Upper lobe of left lung (tissue), 6 donors: Measurements from ENCODE around the gene ATOH8. TPM values are rescaled to one million over a fixed set of nuclear protein-coding genes. Genes with fewer than 3 reads are reported as not detected.

Source experiments
- ATAC-seq, 2 donors: fragments of 200-7000 bp; cut with Tn5 transposase; one replicate each; pipeline ENCODE4 v1.9.1; 2022; ENCODE audit warnings: mild to moderate bottlenecking in 2 of 2, moderate library complexity in 2 of 2; ENCODE audit not compliant: low FRiP score in 2 of 2
- DNase-seq, 2 donors: peaks; one replicate each; pipeline ENCODE4 v3.0.0-alpha.2; 2019 to 2020
- H3K27ac ChIP-seq, 4 donors: fragments of 200-600 bp; sonication (generic); one replicate each; pipeline ENCODE4 v1.5.1; 2016 to 2019
- H3K27me3 ChIP-seq, 4 donors: fragments of 200-600 bp; sonication (generic); one replicate each; pipeline ENCODE4 v1.5.1; 2017 to 2019
- H3K36me3 ChIP-seq, 4 donors: fragments of 200-600 bp; sonication (generic); one replicate each; pipeline ENCODE4 v1.5.1; 2016 to 2019
- H3K4me1 ChIP-seq, 4 donors: fragments of 200-600 bp; sonication (generic); one replicate each; pipeline ENCODE4 v1.5.1; 2018 to 2019
- H3K4me3 ChIP-seq, 4 donors: fragments of 200-600 bp; sonication (generic); one replicate each; pipeline ENCODE4 v1.5.1; 2017 to 2019; ENCODE audit warnings: mild to moderate bottlenecking in 2 of 4, moderate library complexity in 1 of 4
- H3K9me3 ChIP-seq, 4 donors: fragments of 200-600 bp; sonication (generic); one replicate each; pipeline ENCODE4 v1.5.1; 2018 to 2019
- EP300 ChIP-seq, 4 donors: sonication (generic); formaldehyde crosslinking; IDR thresholded peaks; one replicate each; pipeline ENCODE4 v1.5.1; 2017; ENCODE audit warnings: antibody characterized with exemption in 4 of 4, control low read depth in 2 of 4
- POLR2A ChIP-seq, 4 donors: fragments of 450-650 bp; IDR thresholded peaks; one replicate each; pipeline ENCODE4 v1.5.1; 2016 to 2017; ENCODE audit warnings: antibody characterized with exemption in 4 of 4, mild to moderate bottlenecking in 2 of 4
- POLR2AphosphoS5 ChIP-seq, 2 donors: sonication (generic); formaldehyde crosslinking; IDR thresholded peaks; one replicate each; pipeline ENCODE4 v1.5.1; 2017; ENCODE audit warnings: antibody characterized with exemption in 2 of 2
- WGBS, 2 donors: methylation state at CpG; one replicate each; pipeline ENCODE4 v1.1.5; 2017 to 2018; 5-methylcytosine and 5-hydroxymethylcytosine counted together
- total RNA-seq, 6 donors: library from RNA; depleted of rRNA in 4 of 6; stranded (reverse); fragments of >200 nt in 4 of 6; gene quantifications; one replicate each; pipeline versions ENCODE4 v1.1.0 to v1.2.1, GENCODE V29; 2016 to 2021
- TF ChIP-seq, protein P1 (sequence below), 6 experiments: fragments of 450-650 bp in 4 of 6; fragments of 200-600 bp in 2 of 6; sonication (generic) in 2 of 6; IDR thresholded peaks; one replicate each; pipeline ENCODE4 v1.5.1; 2016 to 2019; ENCODE audit warnings: antibody characterized with exemption in 6 of 6
- donor health status: DM: no; HTN: no; CAD: no; lungs with moderate emphysema.
- donor health status: DM: no; HTN: yes; CAD: no; lungs with severe emphysema.

The ATOH8 gene
- total RNA-seq, 6 donors from 2014 or later, result 60.2 to 121 (median 85.1) TPM

DNA sequence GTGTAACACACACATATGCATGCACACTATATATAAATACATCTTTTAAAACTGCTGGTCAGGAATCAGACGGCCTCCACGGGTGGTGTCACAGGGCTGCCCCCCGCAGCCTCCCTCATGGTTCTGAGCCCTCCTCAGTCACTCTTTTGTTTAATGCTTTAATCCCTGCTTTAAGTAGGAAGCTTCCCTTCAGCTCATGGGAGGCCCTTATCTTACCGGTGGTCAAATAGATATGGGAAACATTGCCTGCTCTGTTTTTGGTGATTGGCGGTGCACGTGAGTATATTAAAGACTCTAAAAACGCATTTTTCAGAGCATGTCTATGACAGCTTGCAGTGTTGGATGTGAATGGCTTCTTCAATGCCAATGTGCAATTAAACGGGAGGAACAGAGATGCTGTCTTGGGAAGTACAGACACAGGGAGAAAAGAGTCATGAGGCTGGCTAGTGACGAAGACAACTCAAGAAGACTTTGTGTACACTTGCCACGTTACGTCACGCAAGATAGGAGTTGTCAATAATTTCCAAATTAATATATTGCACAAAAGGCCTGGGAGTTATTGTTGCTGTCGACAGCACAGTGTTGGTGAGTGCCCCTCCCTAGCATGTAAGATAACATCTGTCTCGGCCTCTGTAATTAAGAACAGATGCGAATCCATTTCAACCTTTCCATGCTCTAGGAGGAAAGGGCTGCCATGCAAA lies 36.3 kb upstream of the ATOH8 start:
- Histone ChIP-seq H3K36me3 (no peaks in the 10 kb centered on the region), H3K27ac (peak overlapping the region in 3 of 4 donors; percentile 0 to 46 (median 15)), H3K4me1 (peaks cover 34 to 55% (median 40%) of the 10 kb centered on the region in 4 donors), H3K4me3 (no peak overlapping the region), H3K9me3 (no peaks in the 10 kb centered on the region), H3K27me3 (no peaks in the 10 kb centered on the region)
- no peak for DNase-seq
- WGBS, 2 donors, result 70 to 77% methylated on average over 15 of the region's 15 CpGs
- peak in 1 of 2 donors; percentile 61 for ATAC-seq
- TF ChIP-seq, protein P1, sequence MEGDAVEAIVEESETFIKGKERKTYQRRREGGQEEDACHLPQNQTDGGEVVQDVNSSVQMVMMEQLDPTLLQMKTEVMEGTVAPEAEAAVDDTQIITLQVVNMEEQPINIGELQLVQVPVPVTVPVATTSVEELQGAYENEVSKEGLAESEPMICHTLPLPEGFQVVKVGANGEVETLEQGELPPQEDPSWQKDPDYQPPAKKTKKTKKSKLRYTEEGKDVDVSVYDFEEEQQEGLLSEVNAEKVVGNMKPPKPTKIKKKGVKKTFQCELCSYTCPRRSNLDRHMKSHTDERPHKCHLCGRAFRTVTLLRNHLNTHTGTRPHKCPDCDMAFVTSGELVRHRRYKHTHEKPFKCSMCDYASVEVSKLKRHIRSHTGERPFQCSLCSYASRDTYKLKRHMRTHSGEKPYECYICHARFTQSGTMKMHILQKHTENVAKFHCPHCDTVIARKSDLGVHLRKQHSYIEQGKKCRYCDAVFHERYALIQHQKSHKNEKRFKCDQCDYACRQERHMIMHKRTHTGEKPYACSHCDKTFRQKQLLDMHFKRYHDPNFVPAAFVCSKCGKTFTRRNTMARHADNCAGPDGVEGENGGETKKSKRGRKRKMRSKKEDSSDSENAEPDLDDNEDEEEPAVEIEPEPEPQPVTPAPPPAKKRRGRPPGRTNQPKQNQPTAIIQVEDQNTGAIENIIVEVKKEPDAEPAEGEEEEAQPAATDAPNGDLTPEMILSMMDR (IDR thresholded peaks at IDR 0.05), result no peak
- TF ChIP-seq POLR2AphosphoS5 (IDR thresholded peaks at IDR 0.05), result no peak
- TF ChIP-seq EP300 (IDR thresholded peaks at IDR 0.05), result peak in 1 of 4 donors; percentile 8
- peak in 1 of 4 donors; percentile 11 for TF ChIP-seq POLR2A (IDR thresholded peaks at IDR 0.05)

DNA sequence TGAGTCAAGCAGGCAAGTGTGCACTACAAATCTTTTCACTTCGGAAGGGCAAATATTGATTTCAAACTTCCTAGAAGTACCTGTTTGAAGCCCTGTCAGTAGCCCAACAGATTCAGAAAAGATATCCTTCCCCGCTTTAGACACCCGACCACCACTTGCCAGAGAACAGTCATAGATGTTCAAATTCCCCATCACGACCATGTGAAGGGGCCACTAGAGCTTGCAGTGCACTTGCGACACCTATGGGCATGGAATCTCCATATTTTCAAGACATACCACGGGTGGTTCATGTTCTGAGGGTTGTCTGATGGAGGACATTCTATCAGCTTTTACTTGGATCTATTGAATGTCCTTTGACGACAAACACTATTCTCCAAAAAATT lies 35.8 kb upstream of the ATOH8 start:
- Histone ChIP-seq H3K36me3 (no peaks in the 10 kb centered on the region), H3K4me3 (no peak overlapping the region), H3K4me1 (peaks cover 28 to 50% (median 34%) of the 10 kb centered on the region in 4 donors), H3K27ac (peak overlapping the region in 2 of 4 donors; percentile 0 to 46), H3K27me3 (no peaks in the 10 kb centered on the region), H3K9me3 (no peaks in the 10 kb centered on the region)
- TF ChIP-seq, protein P1 (IDR thresholded peaks at IDR 0.05), result peak in 2 of 6 experiments; percentile 14 to 32
- TF ChIP-seq POLR2A (IDR thresholded peaks at IDR 0.05) (no peak), POLR2AphosphoS5 (IDR thresholded peaks at IDR 0.05) (no peak), EP300 (IDR thresholded peaks at IDR 0.05) (no peak)
- 48 to 71% methylated on average over 7 of the region's 7 CpGs for WGBS, 2 donors
- ATAC-seq (no peak), DNase-seq (peak in 1 of 2 donors; percentile 55)

DNA sequence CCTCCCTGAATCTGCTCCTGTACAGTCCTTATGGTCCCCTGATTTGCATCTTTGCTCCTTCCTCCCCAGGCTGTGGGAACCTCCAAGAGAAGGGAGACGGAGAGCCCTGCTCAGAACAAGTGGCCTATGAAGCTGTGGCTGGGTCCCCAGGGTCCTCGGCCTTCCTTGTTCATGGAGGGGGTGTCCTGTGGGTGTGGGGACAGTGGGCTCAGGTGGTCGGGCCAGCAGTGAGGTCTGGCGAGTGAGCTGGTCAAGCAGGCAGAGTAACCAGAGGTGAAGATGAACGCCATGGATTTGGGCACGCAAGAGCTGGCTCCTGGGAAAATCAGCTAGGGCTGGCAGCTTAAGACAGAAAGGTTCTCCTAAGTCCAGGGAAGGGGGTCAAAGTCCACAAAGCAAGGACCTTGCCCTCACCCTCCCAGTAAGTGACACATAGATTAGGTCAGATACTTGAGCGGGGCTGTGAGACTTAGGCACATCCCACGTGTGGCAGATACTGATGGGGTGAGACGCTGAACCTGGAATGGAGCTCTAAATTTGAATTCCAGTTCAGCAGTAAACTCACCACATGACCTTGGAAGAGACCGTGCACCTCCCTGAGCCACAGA lies 34.8 kb upstream of the ATOH8 start:
- DNase-seq (no peak), ATAC-seq (no peak)
- peaks cover 23 to 40% (median 28%) of the 10 kb centered on the region in 4 donors for H3K4me1 ChIP-seq
- no peaks in the 10 kb centered on the region for H3K36me3 ChIP-seq
- TF ChIP-seq POLR2A (IDR thresholded peaks at IDR 0.05) (no peak), POLR2AphosphoS5 (IDR thresholded peaks at IDR 0.05) (no peak), EP300 (IDR thresholded peaks at IDR 0.05) (no peak)
- TF ChIP-seq, protein P1 (IDR thresholded peaks at IDR 0.05), result no peak
- WGBS, 2 donors, result 93 to 96% methylated on average over 9 to 10 of the region's 10 CpGs
- H3K27me3 ChIP-seq, result no peaks in the 10 kb centered on the region
- peak overlapping the region in 2 of 4 donors; percentile 23 to 25 for H3K27ac ChIP-seq
- H3K9me3 ChIP-seq, result no peaks in the 10 kb centered on the region
- no peak overlapping the region for H3K4me3 ChIP-seq

DNA sequence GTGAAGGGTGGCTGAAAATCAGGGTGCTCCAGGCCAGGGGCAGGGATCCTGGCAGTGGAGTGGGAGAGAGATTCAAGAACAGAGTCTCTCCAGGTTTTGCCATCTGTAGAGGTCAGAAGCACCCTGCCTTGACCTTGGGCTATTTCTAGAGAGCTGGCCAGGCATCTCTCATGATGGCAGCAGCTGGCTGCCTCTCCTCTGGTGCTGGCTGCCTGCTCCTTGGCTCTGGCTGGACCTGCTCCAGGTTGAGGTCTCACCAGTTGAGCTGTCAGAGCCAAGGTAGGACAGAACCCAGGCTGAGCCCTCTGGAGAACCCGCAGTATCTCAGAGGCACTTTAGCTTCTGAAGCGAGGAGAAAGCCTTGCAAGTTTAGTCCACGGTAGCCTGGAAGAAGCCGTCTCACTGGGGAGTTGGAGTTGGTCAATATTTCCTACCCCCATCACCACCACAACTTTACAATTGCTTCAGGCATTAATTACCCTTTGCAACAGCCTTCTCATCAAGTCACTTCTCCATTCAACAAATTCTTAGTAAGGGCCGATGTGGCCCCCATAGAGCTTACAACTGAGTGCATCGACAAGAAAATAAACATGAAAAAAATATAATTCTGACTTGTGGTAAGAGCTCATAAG lies 34.1 kb upstream of the ATOH8 start:
- no peak for TF ChIP-seq POLR2AphosphoS5 (IDR thresholded peaks at IDR 0.05)
- WGBS, 2 donors, result 79 to 80% methylated on average over 6 of the region's 6 CpGs
- DNase-seq (no peak), ATAC-seq (no peak)
- Histone ChIP-seq H3K4me3 (no peak overlapping the region), H3K9me3 (no peaks in the 10 kb centered on the region), H3K36me3 (no peaks in the 10 kb centered on the region), H3K27me3 (no peaks in the 10 kb centered on the region), H3K4me1 (peaks cover 16 to 34% (median 26%) of the 10 kb centered on the region in 4 donors), H3K27ac (peak overlapping the region in 1 of 4 donors; percentile 23)

DNA sequence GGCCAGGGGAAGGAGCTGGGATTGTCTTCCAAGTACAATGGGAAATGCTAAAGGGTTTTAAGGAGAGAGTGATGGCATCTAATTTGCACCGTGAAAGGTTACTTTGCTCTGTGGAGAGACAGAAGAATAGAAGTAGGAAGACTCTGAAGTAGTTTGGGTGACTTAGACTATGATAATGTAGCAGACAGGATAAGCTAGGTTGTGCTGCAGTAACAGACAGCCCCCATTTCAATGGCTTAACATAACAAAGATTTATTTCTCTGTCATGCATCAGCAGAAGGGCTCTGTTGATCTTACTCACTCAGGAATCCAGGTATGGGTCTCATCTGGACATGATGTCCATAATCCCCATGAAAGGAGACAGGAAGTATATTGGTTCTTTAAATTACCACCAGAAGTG lies 33.3 kb upstream of the ATOH8 start:
- no peaks in the 10 kb centered on the region for H3K27me3 ChIP-seq
- H3K9me3 ChIP-seq, result no peaks in the 10 kb centered on the region
- no peak for ATAC-seq
- H3K4me1 ChIP-seq, result peaks cover 9 to 34% (median 21%) of the 10 kb centered on the region in 4 donors
- WGBS, 2 donors, result 96 to 100% methylated on average over 1 of the region's 1 CpG
- TF ChIP-seq EP300 (IDR thresholded peaks at IDR 0.05), result no peak
- TF ChIP-seq, protein P1 (IDR thresholded peaks at IDR 0.05), result no peak
- no peak overlapping the region for H3K27ac ChIP-seq
- DNase-seq, result no peak
- H3K36me3 ChIP-seq, result no peaks in the 10 kb centered on the region
- no peak overlapping the region for H3K4me3 ChIP-seq
